Activated T-helper 2 cell treated with anti-CD3 and anti-CD28 coated beads, Interferon-gamma antibody, Interleukin-2, Interleukin-4, amounts not matched to agents 10 μg/mL and 5 μg/mL and 100 μg/mL, durations not matched to agents 14 hours and 24 hours and 36 hours (primary cell): Measurements from ENCODE around the gene EZH2. TPM values are rescaled to one million over a fixed set of nuclear protein-coding genes. Genes with fewer than 3 reads are reported as not detected.

Experiments used
- DNase-seq: peaks from one replicate; pipeline ENCODE4 v3.0.0; 2021; ENCODE audit warnings: low spot score
- H3K27ac Mint-ChIP-seq: one replicate; pipeline ENCODE4 v1.8.0; 2021; ENCODE audit warnings: mixed read lengths
- H3K27me3 Mint-ChIP-seq: one replicate; pipeline ENCODE4 v1.8.0; 2021; ENCODE audit warnings: low read depth, mixed read lengths
- H3K36me3 Mint-ChIP-seq: one replicate; pipeline ENCODE4 v1.8.0; 2021; ENCODE audit warnings: low read depth, mixed read lengths
- H3K4me1 Mint-ChIP-seq: one replicate; pipeline ENCODE4 v1.8.0; 2021; ENCODE audit warnings: low read depth, mixed read lengths
- H3K4me3 Mint-ChIP-seq: one replicate; pipeline ENCODE4 v1.8.0; 2021; ENCODE audit warnings: low read depth, mild to moderate bottlenecking, moderate library complexity, mixed read lengths
- H3K9me3 Mint-ChIP-seq: one replicate; pipeline ENCODE4 v1.8.0; 2021; ENCODE audit warnings: mixed read lengths
- intact Hi-C: fragments of 100-400 bp; cut with micrococcal nuclease; formaldehyde crosslinking; loops from one replicate; pipeline ENCODE4 v1.15.1; 2023
- total RNA-seq: library from RNA; stranded (reverse); gene quantifications from 2 replicates; pipeline ENCODE4 v1.2.3, GENCODE V29; 2022

Gene EZH2
- total RNA-seq, 1 donor from 2014 or later: 91.0 TPM

- H3K4me1 Mint-ChIP-seq: peaks cover 59% of the 10 kb centered on the region
- no peak overlapping the region for H3K4me3 Mint-ChIP-seq
- H3K27me3 Mint-ChIP-seq: no peaks in the 10 kb centered on the region
- H3K36me3 Mint-ChIP-seq: peaks cover 25% of the 10 kb centered on the region
- no peaks in the 10 kb centered on the region for H3K9me3 Mint-ChIP-seq
- intact Hi-C loops: loop anchor here (5.0 kb wide), 1 partner anchor 34 kb away; the partner anchor contains the start of gene EZH2
- DNase-seq: no peak
- peak overlapping the region; percentile 26 for H3K27ac Mint-ChIP-seq
These were observed 36.0 kb downstream of the EZH2 start for GRCh38 chr7:148847815-148848734.

DNA sequence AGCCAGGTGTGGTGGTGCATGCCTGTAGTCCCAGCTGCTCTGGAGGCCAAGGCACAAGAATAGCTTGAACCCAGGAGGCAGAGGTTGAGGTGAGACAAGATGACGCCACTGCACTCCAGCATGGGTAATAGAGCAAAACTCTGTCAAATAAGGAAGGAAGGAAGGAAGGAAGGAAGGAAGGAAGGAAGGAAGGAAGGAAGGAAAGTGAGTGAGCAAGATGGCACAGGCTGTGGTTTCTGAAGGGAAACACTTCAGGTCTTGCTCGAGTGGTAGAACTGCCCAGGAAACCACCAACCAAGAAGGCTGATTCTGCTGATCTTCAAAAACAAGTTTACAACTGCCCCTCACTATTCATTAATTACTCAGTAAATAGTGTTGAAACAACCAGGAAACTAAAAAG is 45.2 kb downstream of the EZH2 start:
- no peak for DNase-seq
- Mint-ChIP-seq H3K4me1 (peaks cover 40% of the 10 kb centered on the region), H3K27me3 (no peaks in the 10 kb centered on the region), H3K4me3 (no peak overlapping the region), H3K9me3 (no peaks in the 10 kb centered on the region), H3K27ac (peak overlapping the region; percentile 63), H3K36me3 (peaks cover 69% of the 10 kb centered on the region)
- intact Hi-C loops: no loop called here

DNA sequence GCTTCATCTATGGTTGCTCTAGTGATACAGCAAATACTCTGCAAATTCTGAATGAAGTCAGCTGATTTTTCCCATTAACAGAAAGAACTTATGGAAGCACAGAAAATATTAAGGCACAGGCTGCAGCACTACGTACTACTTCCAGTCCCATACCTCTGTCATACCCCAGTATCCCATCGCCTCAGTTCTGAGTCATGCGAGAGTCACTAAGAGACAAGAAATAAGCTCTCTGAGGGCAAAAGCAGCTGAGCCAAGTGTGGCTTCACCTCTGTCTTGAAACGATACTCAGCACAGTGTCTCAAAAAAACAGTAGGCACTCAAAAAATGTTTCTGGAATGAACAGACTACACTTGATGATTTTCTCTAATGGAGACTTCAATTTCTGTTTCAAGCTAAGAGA is 48.2 kb downstream of the EZH2 start:
- intact Hi-C loops: no loop called here
- Mint-ChIP-seq H3K36me3 (peaks cover 76% of the 10 kb centered on the region), H3K27ac (no peak overlapping the region), H3K4me3 (no peak overlapping the region), H3K27me3 (no peaks in the 10 kb centered on the region), H3K9me3 (no peaks in the 10 kb centered on the region), H3K4me1 (peaks cover 42% of the 10 kb centered on the region)
- DNase-seq: no peak

DNA sequence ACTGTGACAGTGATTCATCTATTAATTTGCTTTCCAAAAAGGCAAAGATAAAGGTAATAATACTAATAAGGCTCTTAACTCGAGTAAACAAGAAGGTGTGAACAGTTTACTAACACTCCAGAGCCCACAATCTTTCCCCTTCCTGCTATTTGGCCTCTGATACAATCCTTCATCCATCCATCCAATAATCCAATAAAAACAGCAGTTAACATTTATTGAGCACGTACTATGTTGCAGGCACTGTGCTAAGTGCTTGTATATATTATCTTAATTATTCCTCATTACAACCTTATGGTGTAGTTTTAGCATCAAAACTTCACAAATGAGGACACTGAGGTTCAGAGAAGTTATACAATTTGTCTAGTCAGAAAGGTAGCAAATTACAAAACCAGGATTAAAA is 49.5 kb downstream of the EZH2 start:
- Mint-ChIP-seq H3K4me1 (peaks cover 42% of the 10 kb centered on the region), H3K27me3 (no peaks in the 10 kb centered on the region), H3K9me3 (no peaks in the 10 kb centered on the region), H3K27ac (no peak overlapping the region), H3K4me3 (no peak overlapping the region), H3K36me3 (peaks cover 81% of the 10 kb centered on the region)
- intact Hi-C loops: no loop called here
- DNase-seq: no peak

DNA sequence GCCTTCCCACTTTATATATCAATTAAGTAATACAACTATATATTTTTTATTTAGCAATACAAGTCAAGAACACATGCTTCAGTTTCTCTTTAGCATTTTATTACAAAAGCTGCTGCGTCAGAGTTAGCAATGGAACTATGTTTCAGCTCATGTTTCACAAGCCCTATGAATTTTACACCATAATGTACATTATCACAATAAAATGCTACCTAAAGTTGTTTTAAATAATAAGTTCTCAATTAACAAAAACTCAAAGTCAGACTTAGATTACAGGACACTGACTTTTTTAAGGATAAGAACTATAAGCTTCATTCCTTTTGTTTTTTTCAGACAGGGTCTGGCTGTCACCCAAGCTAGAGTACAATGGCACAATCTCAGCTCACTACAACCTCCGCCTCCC is 52.3 kb downstream of the EZH2 start:
- Mint-ChIP-seq H3K9me3 (no peaks in the 10 kb centered on the region), H3K4me1 (peaks cover 39% of the 10 kb centered on the region), H3K36me3 (peaks cover 74% of the 10 kb centered on the region), H3K27me3 (no peaks in the 10 kb centered on the region), H3K27ac (peak overlapping the region; percentile 62), H3K4me3 (no peak overlapping the region)
- intact Hi-C loops: no loop called here
- DNase-seq: no peak

- no peak overlapping the region for H3K27ac Mint-ChIP-seq
- H3K36me3 Mint-ChIP-seq: peaks cover 72% of the 10 kb centered on the region
These were observed 53.0 kb downstream of the EZH2 start for GRCh38 chr7:148830897-148831692.

DNA sequence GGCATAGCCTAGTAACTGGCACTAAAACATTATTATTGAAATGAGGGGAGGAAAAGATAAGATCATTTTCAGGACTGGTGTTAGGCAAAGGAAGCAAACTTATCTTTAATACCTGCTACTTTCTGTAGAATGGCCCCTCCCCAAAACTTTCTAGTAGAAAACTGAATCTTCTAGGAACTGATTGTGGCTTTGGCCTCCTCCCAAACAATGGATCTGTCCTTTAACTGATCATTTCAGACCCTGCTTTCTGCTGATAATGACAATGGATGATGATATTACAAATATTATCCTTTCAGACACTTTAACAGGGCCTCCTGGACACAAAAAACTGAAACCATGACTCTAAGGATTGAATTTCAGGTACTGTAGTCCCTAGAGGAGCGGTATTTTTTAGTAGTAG is 55.1 kb downstream of the EZH2 start:
- H3K4me3 Mint-ChIP-seq: no peak overlapping the region
- no peaks in the 10 kb centered on the region for H3K27me3 Mint-ChIP-seq
- no peak overlapping the region for H3K27ac Mint-ChIP-seq
- H3K9me3 Mint-ChIP-seq: no peaks in the 10 kb centered on the region
- H3K4me1 Mint-ChIP-seq: peaks cover 34% of the 10 kb centered on the region
- intact Hi-C loops: no loop called here
- no peak for DNase-seq
- H3K36me3 Mint-ChIP-seq: peaks cover 75% of the 10 kb centered on the region

More at GRCh38 chr7:148830897-148831692, 53.0 kb downstream of the EZH2 start:
- Mint-ChIP-seq H3K27me3 (no peaks in the 10 kb centered on the region), H3K4me3 (no peak overlapping the region), H3K4me1 (peaks cover 39% of the 10 kb centered on the region), H3K9me3 (no peaks in the 10 kb centered on the region)
- no peak for DNase-seq
- intact Hi-C loops: no loop called here

DNA sequence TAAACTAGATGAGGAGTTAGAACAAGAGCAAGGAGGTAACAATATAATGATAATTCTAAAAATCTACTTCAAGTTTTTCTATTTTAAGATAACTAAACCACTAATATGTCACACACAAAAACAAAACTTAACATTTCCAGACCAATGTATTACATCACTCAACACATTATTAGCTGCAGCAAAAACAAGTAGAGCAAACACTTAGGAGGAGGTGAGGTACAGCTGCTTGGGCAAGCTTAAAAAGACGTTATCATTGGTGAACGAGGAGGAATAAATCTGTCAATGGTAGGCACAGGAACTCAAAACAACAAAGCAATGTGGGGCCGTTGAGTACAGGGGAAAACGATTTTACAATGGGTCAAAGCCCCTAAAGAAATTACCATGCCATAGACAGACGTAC is 58.8 kb downstream of the EZH2 start:
- peaks cover 21% of the 10 kb centered on the region for H3K4me1 Mint-ChIP-seq
- no peaks in the 10 kb centered on the region for H3K27me3 Mint-ChIP-seq
- DNase-seq: no peak
- H3K4me3 Mint-ChIP-seq: no peak overlapping the region
- peaks cover 70% of the 10 kb centered on the region for H3K36me3 Mint-ChIP-seq
- H3K9me3 Mint-ChIP-seq: no peaks in the 10 kb centered on the region
- intact Hi-C loops: no loop called here
- H3K27ac Mint-ChIP-seq: no peak overlapping the region

DNA sequence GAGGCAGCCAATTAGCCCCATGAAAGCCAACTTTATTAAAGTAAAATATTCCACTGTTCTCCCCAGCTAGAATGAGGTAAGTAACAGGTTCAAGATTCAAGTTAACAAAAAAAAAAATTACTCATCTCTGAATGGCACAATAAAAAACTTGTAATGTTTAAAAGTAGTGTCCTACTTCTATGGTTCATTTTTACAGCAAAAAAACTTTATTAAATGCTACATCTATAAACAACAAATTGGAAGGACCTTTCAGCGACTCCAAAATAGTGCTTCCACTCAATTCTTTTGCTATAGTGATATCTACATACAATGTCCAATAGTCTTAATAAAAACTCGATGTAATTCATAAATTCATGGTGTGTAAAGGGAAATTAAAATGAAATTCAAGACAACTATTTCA is 59.2 kb downstream of the EZH2 start:
- Mint-ChIP-seq H3K27me3 (no peaks in the 10 kb centered on the region), H3K9me3 (no peaks in the 10 kb centered on the region), H3K4me1 (peaks cover 17% of the 10 kb centered on the region), H3K27ac (no peak overlapping the region), H3K4me3 (no peak overlapping the region), H3K36me3 (peaks cover 70% of the 10 kb centered on the region)
- no peak for DNase-seq
- intact Hi-C loops: no loop called here

GRCh38 chr7:148821422-148821821 is 62.7 kb downstream of the EZH2 start:
- intact Hi-C loops: no loop called here
- DNase-seq: no peak
- Mint-ChIP-seq H3K4me1 (peaks cover 5% of the 10 kb centered on the region), H3K27ac (no peak overlapping the region), H3K4me3 (no peak overlapping the region), H3K27me3 (no peaks in the 10 kb centered on the region), H3K9me3 (no peaks in the 10 kb centered on the region), H3K36me3 (peaks cover 78% of the 10 kb centered on the region)

- Mint-ChIP-seq H3K27me3 (no peaks in the 10 kb centered on the region), H3K36me3 (peaks cover 75% of the 10 kb centered on the region), H3K4me1 (peaks cover 5% of the 10 kb centered on the region), H3K9me3 (no peaks in the 10 kb centered on the region), H3K4me3 (no peak overlapping the region), H3K27ac (no peak overlapping the region)
- DNase-seq: no peak
- intact Hi-C loops: loop anchor here (2.0 kb wide), 1 partner anchor 147 kb away; no protein-coding TSS in a partner anchor
These were observed 64.3 kb downstream of the EZH2 start for GRCh38 chr7:148819697-148820360.

- no peak overlapping the region for H3K27ac Mint-ChIP-seq
These were observed 68.5 kb downstream of the EZH2 start for GRCh38 chr7:148815612-148816011.

More at GRCh38 chr7:148815612-148816011, 68.5 kb downstream of the EZH2 start:
- intact Hi-C loops: no loop called here
- H3K36me3 Mint-ChIP-seq: peaks cover 87% of the 10 kb centered on the region
- no peak overlapping the region for H3K4me3 Mint-ChIP-seq
- H3K27me3 Mint-ChIP-seq: no peaks in the 10 kb centered on the region
- DNase-seq: no peak
- H3K4me1 Mint-ChIP-seq: peaks cover 3% of the 10 kb centered on the region
- H3K9me3 Mint-ChIP-seq: no peaks in the 10 kb centered on the region
